ENCODE measurements around the gene ZNF185.
A peak's percentile ranks its signal among the peaks of the same experiment; 100 is the strongest.

Gene ZNF185

GRCh38 chrX:152866386-152866785 lies 31.5 kb upstream of the ZNF185 start:
- TF ChIP-seq CTCF (IDR thresholded peaks at IDR 0.05): no peak
- H3K4me3 ChIP-seq: no peak overlapping the region
- no peak for DNase-seq (ENCODE audit: low spot score)
- H3K27ac ChIP-seq: no peak overlapping the region

- H3K4me3 ChIP-seq: no peak overlapping the region
- no peak for DNase-seq (ENCODE audit: low spot score)
- TF ChIP-seq CTCF (IDR thresholded peaks at IDR 0.05): no peak
- H3K27ac ChIP-seq: no peak overlapping the region
Observed at GRCh38 chrX:152869972-152870371, 27.9 kb upstream of the ZNF185 start.

GRCh38 chrX:152871260-152871659 lies 26.6 kb upstream of the ZNF185 start:
- no peak for TF ChIP-seq CTCF (IDR thresholded peaks at IDR 0.05)
- no peak for DNase-seq (ENCODE audit: low spot score)
- H3K4me3 ChIP-seq: no peak overlapping the region
- H3K27ac ChIP-seq: no peak overlapping the region

- DNase-seq (ENCODE audit: low spot score): no peak
- Histone ChIP-seq H3K4me3 (no peak overlapping the region), H3K27ac (no peak overlapping the region)
- TF ChIP-seq CTCF (IDR thresholded peaks at IDR 0.05): no peak
Observed at GRCh38 chrX:152872522-152872921, 25.3 kb upstream of the ZNF185 start.

- no peak for TF ChIP-seq CTCF (IDR thresholded peaks at IDR 0.05)
Observed at GRCh38 chrX:152873361-152873760, 24.5 kb upstream of the ZNF185 start.

GRCh38 chrX:152876931-152877840 lies 20.7 kb upstream of the ZNF185 start:
- H3K27ac ChIP-seq: no peak overlapping the region
- TF ChIP-seq CTCF (IDR thresholded peaks at IDR 0.05): no peak
- DNase-seq (ENCODE audit: low spot score): peak; percentile 52
- H3K4me3 ChIP-seq: no peak overlapping the region

More at GRCh38 chrX:152873361-152873760, 24.5 kb upstream of the ZNF185 start:
- Histone ChIP-seq H3K4me3 (no peak overlapping the region), H3K27ac (no peak overlapping the region)
- DNase-seq (ENCODE audit: low spot score): no peak
